Activated B cell treated with CpG ODN at 0.5 μM for 24 hours (primary cell): ENCODE data around the gene ATP11C. TPM values are rescaled to one million over a fixed set of nuclear protein-coding genes. Genes with fewer than 3 reads are reported as not detected.

Experiments used
- ATAC-seq: fragments of 200-7000 bp; cut with Tn5 transposase; one replicate; pipeline ENCODE4 v1.10.0; 2021; ENCODE audit warnings: low read depth, mild to moderate bottlenecking, moderate library complexity
- CTCF ChIA-PET: fragments of 350-600 bp; sonication (Branson Sonifier 250); formaldehyde crosslinking; loops from one replicate; lab custom pipeline; 2021; ENCODE audit warnings: antibody characterized with exemption; lab: Charles Lee
- POLR2A ChIA-PET: fragments of 350-600 bp; sonication (Branson Sonifier 250); formaldehyde crosslinking; loops from one replicate; lab custom pipeline; 2021; ENCODE audit warnings: antibody characterized with exemption; lab: Charles Lee
- DNase-seq: peaks from one replicate; pipeline ENCODE4 v3.0.0; 2022
- H3K27ac Mint-ChIP-seq: one replicate; pipeline ENCODE4 v1.8.0; 2020; ENCODE audit warnings: mixed read lengths
- H3K27me3 Mint-ChIP-seq: one replicate; pipeline ENCODE4 v1.8.0; 2021; ENCODE audit warnings: mixed read lengths
- H3K36me3 Mint-ChIP-seq: one replicate; pipeline ENCODE4 v1.8.0; 2021; ENCODE audit warnings: low read depth, mixed read lengths
- H3K4me1 Mint-ChIP-seq: one replicate; pipeline ENCODE4 v1.8.0; 2021; ENCODE audit warnings: mixed read lengths
- H3K4me3 Mint-ChIP-seq: one replicate; pipeline ENCODE4 v1.8.0; 2020; ENCODE audit warnings: mild to moderate bottlenecking, mixed read lengths
- H3K9me3 Mint-ChIP-seq: one replicate; pipeline ENCODE4 v1.8.0; 2020; ENCODE audit warnings: mixed read lengths
- intact Hi-C: fragments of 100-400 bp; cut with micrococcal nuclease; formaldehyde crosslinking; loops from one replicate; pipeline ENCODE4 v1.15.1; 2024
- total RNA-seq: library from RNA; stranded (reverse); gene quantifications from 2 replicates; pipeline ENCODE4 v1.2.3, GENCODE V29; 2022
- TF ChIP-seq, protein P1 (sequence below): fragments of 200-600 bp; IDR thresholded peaks from one replicate; pipeline ENCODE4 v1.8.0; 2022; ENCODE audit warnings: antibody characterized with exemption, mild to moderate bottlenecking

Gene ATP11C
- total RNA-seq, 1 donor from 2014 or later = 19.7 TPM

DNA sequence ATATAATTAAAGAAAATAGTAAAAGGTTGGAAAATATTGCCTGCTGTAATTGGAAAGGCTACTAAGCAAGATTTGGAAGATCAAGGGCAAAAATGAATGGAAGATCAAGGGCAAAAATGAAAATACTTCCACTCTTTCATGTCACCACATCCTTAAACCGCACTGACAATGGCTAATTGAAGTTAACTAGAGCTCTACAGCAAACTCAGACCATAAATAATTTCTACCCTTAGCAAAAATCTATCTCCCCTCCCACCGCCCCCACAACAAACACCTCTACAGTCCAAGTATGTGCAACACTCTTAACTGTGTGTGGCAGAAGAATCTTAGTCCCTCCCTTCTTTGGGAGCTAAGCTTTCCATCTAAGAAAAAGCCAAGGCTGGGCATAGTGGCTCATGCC, 27.1 kb downstream of the ATP11C start:
- Mint-ChIP-seq H3K27me3 (no peaks in the 10 kb centered on the region), H3K27ac (no peak overlapping the region), H3K4me1 (peaks cover 20% of the 10 kb centered on the region), H3K9me3 (no peaks in the 10 kb centered on the region), H3K4me3 (no peak overlapping the region), H3K36me3 (no peaks in the 10 kb centered on the region)
- no peak for DNase-seq
- ChIA-PET CTCF (no interaction called here), POLR2A (no interaction called here)
- ATAC-seq = no peak
- intact Hi-C loops = no loop called here
- TF ChIP-seq, protein P1, sequence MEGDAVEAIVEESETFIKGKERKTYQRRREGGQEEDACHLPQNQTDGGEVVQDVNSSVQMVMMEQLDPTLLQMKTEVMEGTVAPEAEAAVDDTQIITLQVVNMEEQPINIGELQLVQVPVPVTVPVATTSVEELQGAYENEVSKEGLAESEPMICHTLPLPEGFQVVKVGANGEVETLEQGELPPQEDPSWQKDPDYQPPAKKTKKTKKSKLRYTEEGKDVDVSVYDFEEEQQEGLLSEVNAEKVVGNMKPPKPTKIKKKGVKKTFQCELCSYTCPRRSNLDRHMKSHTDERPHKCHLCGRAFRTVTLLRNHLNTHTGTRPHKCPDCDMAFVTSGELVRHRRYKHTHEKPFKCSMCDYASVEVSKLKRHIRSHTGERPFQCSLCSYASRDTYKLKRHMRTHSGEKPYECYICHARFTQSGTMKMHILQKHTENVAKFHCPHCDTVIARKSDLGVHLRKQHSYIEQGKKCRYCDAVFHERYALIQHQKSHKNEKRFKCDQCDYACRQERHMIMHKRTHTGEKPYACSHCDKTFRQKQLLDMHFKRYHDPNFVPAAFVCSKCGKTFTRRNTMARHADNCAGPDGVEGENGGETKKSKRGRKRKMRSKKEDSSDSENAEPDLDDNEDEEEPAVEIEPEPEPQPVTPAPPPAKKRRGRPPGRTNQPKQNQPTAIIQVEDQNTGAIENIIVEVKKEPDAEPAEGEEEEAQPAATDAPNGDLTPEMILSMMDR = no peak

DNA sequence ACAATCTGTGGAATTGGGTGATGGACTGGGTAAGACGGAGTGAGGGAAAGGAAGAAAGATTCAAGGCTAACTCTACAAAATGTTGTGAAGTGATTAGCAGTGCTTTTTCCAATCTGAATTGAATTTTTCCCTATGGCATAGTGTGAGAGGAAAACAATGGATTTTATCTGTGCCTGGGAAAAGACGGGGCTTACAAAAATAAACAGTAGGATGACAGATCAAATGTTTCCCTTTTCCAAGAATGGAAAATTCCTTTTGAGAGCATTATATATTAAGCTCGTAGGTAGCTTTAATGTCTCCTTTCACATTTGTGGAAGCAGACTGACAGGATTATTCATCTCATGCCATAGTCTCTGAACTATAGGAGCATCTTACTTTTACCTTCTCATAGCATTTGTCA, 27.8 kb downstream of the ATP11C start:
- H3K36me3 Mint-ChIP-seq = no peaks in the 10 kb centered on the region
- CTCF ChIA-PET = no interaction called here
- no peak for DNase-seq
- POLR2A ChIA-PET = no interaction called here
- TF ChIP-seq, protein P1 = no peak
- H3K27ac Mint-ChIP-seq = no peak overlapping the region
- intact Hi-C loops = no loop called here
- H3K9me3 Mint-ChIP-seq = no peaks in the 10 kb centered on the region
- H3K4me3 Mint-ChIP-seq = no peak overlapping the region
- ATAC-seq = no peak
- H3K4me1 Mint-ChIP-seq = peaks cover 17% of the 10 kb centered on the region
- H3K27me3 Mint-ChIP-seq = no peaks in the 10 kb centered on the region

DNA sequence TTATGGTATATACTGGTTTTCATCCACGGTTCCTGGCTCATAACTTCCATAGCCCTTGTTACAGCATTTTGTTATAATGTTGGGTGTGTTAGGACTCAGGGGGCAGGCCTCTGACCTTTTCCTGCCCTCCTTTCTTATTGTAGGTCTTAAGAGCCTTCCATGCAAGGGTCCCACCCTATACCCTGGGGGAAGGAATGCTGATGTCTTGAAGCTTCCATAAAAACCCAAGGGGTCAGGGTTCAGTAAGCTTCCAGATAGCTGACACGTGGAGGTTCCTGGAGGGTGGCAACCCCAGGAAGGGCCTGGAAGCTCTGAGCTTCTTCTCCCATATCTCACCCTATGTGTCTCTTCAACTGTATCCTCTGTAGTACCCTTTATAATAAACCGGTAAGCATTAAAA, 29.6 kb downstream of the ATP11C start:
- H3K27ac Mint-ChIP-seq = no peak overlapping the region
- intact Hi-C loops = no loop called here
- ATAC-seq (no peak), DNase-seq (no peak)
- H3K27me3 Mint-ChIP-seq = no peaks in the 10 kb centered on the region
- POLR2A ChIA-PET = no interaction called here
- H3K9me3 Mint-ChIP-seq = no peaks in the 10 kb centered on the region
- CTCF ChIA-PET = no interaction called here
- peaks cover 12% of the 10 kb centered on the region for H3K4me1 Mint-ChIP-seq
- H3K36me3 Mint-ChIP-seq = peaks cover 3% of the 10 kb centered on the region
- no peak overlapping the region for H3K4me3 Mint-ChIP-seq
- TF ChIP-seq, protein P1 = no peak

DNA sequence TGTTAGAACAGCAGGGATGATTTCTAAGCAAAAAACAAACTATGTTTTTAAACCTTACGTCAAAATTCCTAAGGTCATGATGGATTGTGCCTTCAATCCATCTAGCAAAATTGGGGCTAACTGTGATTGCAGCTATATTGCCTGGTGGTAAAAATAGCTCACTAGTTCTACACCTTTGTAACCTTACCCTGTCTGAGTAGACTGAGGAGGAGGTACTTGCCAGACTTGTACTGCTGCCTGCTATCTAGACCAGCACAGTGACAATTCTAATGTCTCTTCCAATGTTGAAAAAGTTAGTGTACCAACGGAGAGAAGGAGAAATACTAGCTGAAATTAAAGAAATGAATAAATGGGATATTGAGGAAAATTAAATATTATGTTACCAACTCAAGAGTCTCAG, 30.3 kb downstream of the ATP11C start:
- ChIA-PET CTCF (no interaction called here), POLR2A (no interaction called here)
- no peak overlapping the region for H3K4me3 Mint-ChIP-seq
- ATAC-seq = no peak
- H3K9me3 Mint-ChIP-seq = no peaks in the 10 kb centered on the region
- no peaks in the 10 kb centered on the region for H3K27me3 Mint-ChIP-seq
- H3K36me3 Mint-ChIP-seq = peaks cover 4% of the 10 kb centered on the region
- no peak for DNase-seq
- intact Hi-C loops = no loop called here
- TF ChIP-seq, protein P1 = no peak
- peaks cover 18% of the 10 kb centered on the region for H3K4me1 Mint-ChIP-seq
- no peak overlapping the region for H3K27ac Mint-ChIP-seq

DNA sequence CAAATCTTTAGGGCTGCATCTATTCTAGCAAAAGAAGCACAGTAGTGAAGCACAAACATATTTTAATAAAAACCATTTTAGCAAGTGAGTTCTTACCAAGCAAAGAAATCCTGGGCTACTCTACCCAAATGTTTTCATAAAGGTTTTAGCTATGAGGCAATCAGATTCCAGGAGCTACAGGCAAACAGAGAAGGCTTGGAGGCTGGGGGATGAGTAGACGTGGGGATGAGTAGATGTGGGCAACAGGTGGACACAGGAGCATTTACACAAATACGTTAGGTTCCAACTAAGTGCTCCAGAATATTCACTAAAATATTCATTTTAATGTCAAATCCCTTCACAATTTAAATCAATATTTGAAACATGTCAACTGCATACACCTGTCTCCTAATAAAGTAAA, 34.5 kb downstream of the ATP11C start:
- peaks cover 23% of the 10 kb centered on the region for H3K4me1 Mint-ChIP-seq
- POLR2A ChIA-PET = no interaction called here
- ATAC-seq (no peak), DNase-seq (no peak)
- peaks cover 7% of the 10 kb centered on the region for H3K36me3 Mint-ChIP-seq
- intact Hi-C loops = no loop called here
- TF ChIP-seq, protein P1 = no peak
- no peaks in the 10 kb centered on the region for H3K9me3 Mint-ChIP-seq
- H3K4me3 Mint-ChIP-seq = no peak overlapping the region
- H3K27me3 Mint-ChIP-seq = no peaks in the 10 kb centered on the region
- H3K27ac Mint-ChIP-seq = no peak overlapping the region
- CTCF ChIA-PET = interaction anchor here (0.6 kb wide), 1 partner anchor 32 kb away, joined by 3 read pairs; no protein-coding TSS in a partner anchor
